ENCODE results near the gene PAXIP1.

The PAXIP1 gene

GRCh38 chr7:154978017-154978416 is 24.9 kb downstream of the PAXIP1 start:
- no peak for TF ChIP-seq CTCF (IDR thresholded peaks at IDR 0.05; ENCODE audit: insufficient read depth, low read length, poor library complexity, severe bottlenecking)
- no peak for DNase-seq (ENCODE audit: extremely low read depth, insufficient read length)
- Histone ChIP-seq H3K27me3 (replicated peaks; ENCODE audit: control insufficient read depth, insufficient read depth, low read length) (no peaks in the 10 kb centered on the region), H3K36me3 (ENCODE audit: control insufficient read depth, insufficient read depth, low read length) (peaks cover 4% of the 10 kb centered on the region), H3K4me3 (replicated peaks; ENCODE audit: low read depth, low read length) (no peak overlapping the region)

GRCh38 chr7:154977250-154977649 is 25.7 kb downstream of the PAXIP1 start:
- Histone ChIP-seq H3K36me3 (ENCODE audit: control insufficient read depth, insufficient read depth, low read length) (peaks cover 4% of the 10 kb centered on the region), H3K4me3 (replicated peaks; ENCODE audit: low read depth, low read length) (no peak overlapping the region), H3K27me3 (replicated peaks; ENCODE audit: control insufficient read depth, insufficient read depth, low read length) (no peaks in the 10 kb centered on the region)
- TF ChIP-seq CTCF (IDR thresholded peaks at IDR 0.05; ENCODE audit: insufficient read depth, low read length, poor library complexity, severe bottlenecking): no peak
- no peak for DNase-seq (ENCODE audit: extremely low read depth, insufficient read length)

- no peak for TF ChIP-seq CTCF (IDR thresholded peaks at IDR 0.05; ENCODE audit: insufficient read depth, low read length, poor library complexity, severe bottlenecking)
- DNase-seq (ENCODE audit: extremely low read depth, insufficient read length): no peak
- H3K27me3 ChIP-seq (replicated peaks; ENCODE audit: control insufficient read depth, insufficient read depth, low read length): no peaks in the 10 kb centered on the region
- peaks cover 4% of the 10 kb centered on the region for H3K36me3 ChIP-seq (ENCODE audit: control insufficient read depth, insufficient read depth, low read length)
- no peak overlapping the region for H3K4me3 ChIP-seq (replicated peaks; ENCODE audit: low read depth, low read length)
These were observed 26.1 kb downstream of the PAXIP1 start for GRCh38 chr7:154976844-154977243.

- no peak for TF ChIP-seq CTCF (IDR thresholded peaks at IDR 0.05; ENCODE audit: insufficient read depth, low read length, poor library complexity, severe bottlenecking)
- Histone ChIP-seq H3K27me3 (replicated peaks; ENCODE audit: control insufficient read depth, insufficient read depth, low read length) (no peaks in the 10 kb centered on the region), H3K36me3 (ENCODE audit: control insufficient read depth, insufficient read depth, low read length) (peaks cover 7% of the 10 kb centered on the region), H3K4me3 (replicated peaks; ENCODE audit: low read depth, low read length) (no peak overlapping the region)
- no peak for DNase-seq (ENCODE audit: extremely low read depth, insufficient read length)
These were observed 26.9 kb downstream of the PAXIP1 start for GRCh38 chr7:154975984-154976383.

- H3K27me3 ChIP-seq (replicated peaks; ENCODE audit: control insufficient read depth, insufficient read depth, low read length): no peaks in the 10 kb centered on the region
- no peak for DNase-seq (ENCODE audit: extremely low read depth, insufficient read length)
- H3K4me3 ChIP-seq (replicated peaks; ENCODE audit: low read depth, low read length): no peak overlapping the region
- peaks cover 15% of the 10 kb centered on the region for H3K36me3 ChIP-seq (ENCODE audit: control insufficient read depth, insufficient read depth, low read length)
- no peak for TF ChIP-seq CTCF (IDR thresholded peaks at IDR 0.05; ENCODE audit: insufficient read depth, low read length, poor library complexity, severe bottlenecking)
These were observed 29.5 kb downstream of the PAXIP1 start for GRCh38 chr7:154973381-154973780.

- no peak for DNase-seq (ENCODE audit: extremely low read depth, insufficient read length)
- TF ChIP-seq CTCF (IDR thresholded peaks at IDR 0.05; ENCODE audit: insufficient read depth, low read length, poor library complexity, severe bottlenecking): no peak
- H3K36me3 ChIP-seq (ENCODE audit: control insufficient read depth, insufficient read depth, low read length): peaks cover 27% of the 10 kb centered on the region
- H3K4me3 ChIP-seq (replicated peaks; ENCODE audit: low read depth, low read length): no peak overlapping the region
- no peaks in the 10 kb centered on the region for H3K27me3 ChIP-seq (replicated peaks; ENCODE audit: control insufficient read depth, insufficient read depth, low read length)
These were observed 34.5 kb downstream of the PAXIP1 start for GRCh38 chr7:154968336-154969001.
